Fibroblast of the aortic adventitia (primary cell): ENCODE measurements around the gene A1BG. TPM values are rescaled to one million over a fixed set of nuclear protein-coding genes. Genes with fewer than 3 reads are reported as not detected.
"Not testable (repeated sequence)": the region's sequence is repeated elsewhere in the genome, so short reads cannot be mapped to it uniquely, and the experiment has no call there.

Experiments used
- DNase-seq: peaks from one replicate; pipeline ENCODE4 v3.0.0-alpha.2; 2010; ENCODE audit warnings: low read depth
- H3K4me3 ChIP-seq: 2 replicates; pipeline ENCODE4 v1.5.1; 2011; ENCODE audit warnings: low read depth, mild to moderate bottlenecking, control low read depth, low read length, moderate library complexity
- CTCF ChIP-seq: IDR thresholded peaks from 2 replicates; pipeline ENCODE4 v1.5.1; 2011; ENCODE audit warnings: mild to moderate bottlenecking, low read length, control low read depth, inconsistent platforms; ENCODE audit not compliant: insufficient read depth
- total RNA-seq: library from RNA; depleted of rRNA; stranded (reverse); fragments of >200 nt; gene quantifications from 2 replicates; pipeline ENCODE4 v1.2.3, GENCODE V29; 2012; ENCODE audit warnings: low replicate concordance

A1BG gene
- total RNA-seq, 1 donor: 6.8 TPM

- no peak for TF ChIP-seq CTCF
- no peak overlapping the region for H3K4me3 ChIP-seq
- no peak for DNase-seq
Measured at GRCh38 chr19:58350871-58351557, 2.3 kb downstream of the A1BG start.

- peak; percentile 7 for DNase-seq
- no peak for TF ChIP-seq CTCF
- H3K4me3 ChIP-seq: no peak overlapping the region
Measured at GRCh38 chr19:58350001-58350861, 3.1 kb downstream of the A1BG start.

GRCh38 chr19:58349590-58349989 is 3.7 kb downstream of the A1BG start:
- no peak overlapping the region for H3K4me3 ChIP-seq
- DNase-seq: no peak
- no peak for TF ChIP-seq CTCF

GRCh38 chr19:58348080-58348479 is 5.2 kb downstream of the A1BG start:
- peak overlapping the region; percentile 72 for H3K4me3 ChIP-seq
- not testable (repeated sequence) for DNase-seq

GRCh38 chr19:58346961-58347929 is 6.0 kb downstream of the A1BG start:
- H3K4me3 ChIP-seq: peak overlapping the region; percentile 72
- TF ChIP-seq CTCF: no peak
- peak; percentile 54 for DNase-seq

- DNase-seq: no peak
- no peak for TF ChIP-seq CTCF
- H3K4me3 ChIP-seq: no peak overlapping the region
Measured at GRCh38 chr19:58345558-58345957, 7.7 kb downstream of the A1BG start.
